ENCODE results near the gene FYB2.

GRCh38 chr1:56838759-56839158, 19.6 kb upstream of the FYB2 start:
- no peak for TF ChIP-seq CTCF (IDR thresholded peaks at IDR 0.05)
- no peak for TF ChIP-seq MYC (IDR thresholded peaks at IDR 0.05; ENCODE audit: borderline replicate concordance, low read length)
- TF ChIP-seq JUN (IDR thresholded peaks at IDR 0.05) = no peak
- TF ChIP-seq CHD4 (IDR thresholded peaks at IDR 0.05; ENCODE audit: borderline replicate concordance) = no peak
- TF ChIP-seq REST (IDR thresholded peaks at IDR 0.05) = no peak
- no peak for TF ChIP-seq POLR2A (IDR thresholded peaks at IDR 0.05; ENCODE audit: low read length)
- no peak for TF ChIP-seq CBX2 (IDR thresholded peaks at IDR 0.05; ENCODE audit: borderline replicate concordance, low read depth)
- no peak for TF ChIP-seq SMC3 (IDR thresholded peaks at IDR 0.05)
- no peak for TF ChIP-seq ZFP36 (IDR thresholded peaks at IDR 0.05; ENCODE audit: borderline replicate concordance, partially characterized antibody)
- TF ChIP-seq BCL3 (IDR thresholded peaks at IDR 0.05) = no peak
- no peak for TF ChIP-seq EP300 (IDR thresholded peaks at IDR 0.05)

All from A549 (cell line).